DND-41 (cell line): Measurements from ENCODE around the gene LAMA4.
"Not testable (repeated sequence)": the region's sequence is repeated elsewhere in the genome, so short reads cannot be mapped to it uniquely, and the experiment has no call there.

ENCODE experiments used
- ATAC-seq: fragments of 200-7000 bp; cut with Tn5 transposase; 3 replicates; pipeline ENCODE4 v1.9.1; 2021; ENCODE audit warnings: low read depth; ENCODE audit not compliant: insufficient read depth
- DNase-seq: peaks from one replicate; pipeline ENCODE4 v3.0.0-alpha.2; 2020
- H2AFZ ChIP-seq: 2 replicates; pipeline ENCODE4 v1.6.0; 2012; ENCODE audit warnings: low read depth, low read length
- H3K27ac ChIP-seq: 2 replicates; pipeline ENCODE4 v1.5.1; 2012; ENCODE audit warnings: low read length, inconsistent platforms
- H3K27me3 ChIP-seq: fragments of 200-600 bp; sonication (generic); 2 replicates; pipeline ENCODE4 v1.6.0; 2012; ENCODE audit warnings: low read length, mild to moderate bottlenecking, inconsistent platforms; ENCODE audit not compliant: insufficient read depth, poor library complexity
- H3K36me3 ChIP-seq: 2 replicates; pipeline ENCODE4 v1.5.1; 2012; ENCODE audit warnings: low read length, inconsistent platforms; ENCODE audit not compliant: insufficient read depth
- H3K4me1 ChIP-seq: 2 replicates; pipeline ENCODE4 v1.5.1; 2012; ENCODE audit warnings: mild to moderate bottlenecking, low read length; ENCODE audit not compliant: insufficient read depth
- H3K4me2 ChIP-seq: 2 replicates; pipeline ENCODE4 v1.6.0; 2012; ENCODE audit warnings: mild to moderate bottlenecking, moderate library complexity, low read length, inconsistent platforms; ENCODE audit not compliant: insufficient read depth
- H3K4me3 ChIP-seq, 2 experiments: fragments of 200-600 bp in 1 of 2; shearing (Covaris generic) in 1 of 2; 2 replicates each; pipeline ENCODE4 v1.5.1; 2012 to 2016; ENCODE audit warnings: inconsistent platforms in 2 of 2, low read length in 2 of 2, mild to moderate bottlenecking in 2 of 2, low read depth in 1 of 2, moderate library complexity in 1 of 2
- H3K79me2 ChIP-seq: 2 replicates; pipeline ENCODE4 v1.6.0; 2012; ENCODE audit warnings: low read length, inconsistent platforms; ENCODE audit not compliant: insufficient read depth
- H3K9ac ChIP-seq: 2 replicates; pipeline ENCODE4 v1.6.0; 2012; ENCODE audit warnings: low read depth, mild to moderate bottlenecking, inconsistent platforms, low read length, moderate library complexity
- H3K9me3 ChIP-seq: 2 replicates; pipeline ENCODE4 v1.5.1; 2012; ENCODE audit warnings: low read length, moderate library complexity, mild to moderate bottlenecking, inconsistent platforms; ENCODE audit not compliant: insufficient read depth, severe bottlenecking
- H4K20me1 ChIP-seq: 2 replicates; pipeline ENCODE4 v1.6.0; 2012; ENCODE audit warnings: low read length; ENCODE audit not compliant: insufficient read depth
- EZH2 ChIP-seq: IDR thresholded peaks from 3 replicates; pipeline ENCODE4 v1.6.1; 2012; ENCODE audit warnings: borderline replicate concordance, low read depth, mild to moderate bottlenecking, moderate library complexity, low read length, inconsistent platforms; ENCODE audit not compliant: severe bottlenecking
- TF ChIP-seq, protein P1 (sequence below): IDR thresholded peaks from 2 replicates; pipeline ENCODE4 v1.5.1; 2012; ENCODE audit warnings: borderline replicate concordance, low read length, moderate library complexity, mild to moderate bottlenecking; ENCODE audit not compliant: poor library complexity, severe bottlenecking; ENCODE audit errors: extremely low read depth

LAMA4 gene

DNA sequence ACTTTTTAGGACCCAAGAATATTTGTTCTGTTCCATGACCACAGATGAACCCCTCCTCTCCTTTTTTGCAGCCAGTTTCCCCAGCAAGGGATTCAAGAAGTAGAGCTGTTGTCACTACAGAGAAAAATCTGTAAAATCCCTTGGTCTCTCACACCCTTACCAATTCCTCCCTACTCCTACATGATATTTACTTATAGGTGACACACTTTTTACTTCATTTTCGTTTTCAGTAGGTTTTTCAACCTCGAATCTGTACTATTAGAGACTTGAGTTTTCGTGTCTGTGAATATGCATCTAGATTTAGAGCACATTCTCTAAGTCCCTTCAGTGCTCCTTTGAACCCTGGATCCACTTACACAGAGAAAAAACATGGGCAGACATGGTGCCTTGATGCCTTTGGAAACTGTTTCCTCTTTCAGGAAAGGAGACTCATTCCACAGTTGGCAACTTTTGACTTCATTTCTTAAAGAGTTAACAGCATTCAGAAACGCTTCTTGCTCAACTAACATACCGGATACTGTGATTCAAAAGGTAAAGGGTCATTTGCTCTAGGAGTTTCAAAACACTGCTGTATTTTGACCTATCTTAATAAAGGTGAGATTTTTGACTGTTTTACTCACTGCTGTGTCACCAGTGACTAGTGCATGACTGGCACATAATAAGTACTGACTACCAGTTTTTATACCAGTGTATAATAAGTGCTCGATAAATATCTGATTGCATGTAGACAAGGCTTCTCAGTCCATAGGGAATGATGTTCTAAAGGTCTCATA lies 50.6 kb downstream of the LAMA4 start:
- H3K9me3 ChIP-seq = no peaks in the 10 kb centered on the region
- no peak overlapping the region for H3K4me3 ChIP-seq
- no peaks in the 10 kb centered on the region for H3K79me2 ChIP-seq
- no peak overlapping the region for H2AFZ ChIP-seq
- H4K20me1 ChIP-seq = no peaks in the 10 kb centered on the region
- no peak overlapping the region for H3K9ac ChIP-seq
- H3K4me2 ChIP-seq = no peak overlapping the region
- no peaks in the 10 kb centered on the region for H3K36me3 ChIP-seq
- no peaks in the 10 kb centered on the region for H3K4me1 ChIP-seq
- DNase-seq = no peak
- no peak overlapping the region for H3K27ac ChIP-seq
- ATAC-seq = no peak
- peaks cover 9% of the 10 kb centered on the region for H3K27me3 ChIP-seq
- no peak for TF ChIP-seq EZH2
- TF ChIP-seq, protein P1, sequence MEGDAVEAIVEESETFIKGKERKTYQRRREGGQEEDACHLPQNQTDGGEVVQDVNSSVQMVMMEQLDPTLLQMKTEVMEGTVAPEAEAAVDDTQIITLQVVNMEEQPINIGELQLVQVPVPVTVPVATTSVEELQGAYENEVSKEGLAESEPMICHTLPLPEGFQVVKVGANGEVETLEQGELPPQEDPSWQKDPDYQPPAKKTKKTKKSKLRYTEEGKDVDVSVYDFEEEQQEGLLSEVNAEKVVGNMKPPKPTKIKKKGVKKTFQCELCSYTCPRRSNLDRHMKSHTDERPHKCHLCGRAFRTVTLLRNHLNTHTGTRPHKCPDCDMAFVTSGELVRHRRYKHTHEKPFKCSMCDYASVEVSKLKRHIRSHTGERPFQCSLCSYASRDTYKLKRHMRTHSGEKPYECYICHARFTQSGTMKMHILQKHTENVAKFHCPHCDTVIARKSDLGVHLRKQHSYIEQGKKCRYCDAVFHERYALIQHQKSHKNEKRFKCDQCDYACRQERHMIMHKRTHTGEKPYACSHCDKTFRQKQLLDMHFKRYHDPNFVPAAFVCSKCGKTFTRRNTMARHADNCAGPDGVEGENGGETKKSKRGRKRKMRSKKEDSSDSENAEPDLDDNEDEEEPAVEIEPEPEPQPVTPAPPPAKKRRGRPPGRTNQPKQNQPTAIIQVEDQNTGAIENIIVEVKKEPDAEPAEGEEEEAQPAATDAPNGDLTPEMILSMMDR = no peak

DNA sequence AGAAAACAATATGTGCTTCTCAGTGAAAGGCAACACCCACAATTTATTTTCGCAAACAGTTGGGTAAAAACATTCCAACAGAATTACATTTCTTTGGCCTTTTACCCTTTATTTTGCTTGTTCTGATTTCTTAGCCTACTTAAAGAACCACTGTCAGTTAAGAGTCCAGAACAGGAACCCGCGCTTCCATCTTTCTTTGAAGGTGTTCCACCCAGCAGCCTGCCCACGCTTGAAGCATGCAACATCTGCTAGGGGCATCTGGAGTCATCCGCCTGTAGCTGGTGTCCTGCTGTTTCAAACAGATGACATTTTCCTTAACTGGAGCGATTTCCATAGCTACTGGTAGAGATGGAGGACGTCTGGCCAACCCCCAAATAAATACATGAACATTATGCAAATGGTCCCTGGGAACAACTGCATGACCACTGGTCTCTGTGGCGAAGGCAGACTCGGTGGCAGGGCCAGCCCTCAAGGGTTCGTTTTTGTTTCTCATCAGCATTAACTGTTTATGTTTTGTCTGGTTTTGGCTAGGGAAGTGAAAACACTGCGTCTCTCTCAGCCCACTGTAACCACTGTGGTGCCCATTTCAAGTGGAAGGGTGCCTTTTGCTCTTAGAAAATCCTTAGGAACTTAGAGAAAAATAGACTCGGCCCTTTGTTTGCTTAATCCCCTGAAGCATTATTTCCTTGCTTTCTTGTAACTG lies 51.6 kb downstream of the LAMA4 start:
- Histone ChIP-seq H3K9me3 (no peaks in the 10 kb centered on the region), H3K4me1 (no peaks in the 10 kb centered on the region), H2AFZ (no peak overlapping the region), H3K27me3 (peaks cover 7% of the 10 kb centered on the region), H3K9ac (no peak overlapping the region), H3K4me2 (no peak overlapping the region), H3K27ac (no peak overlapping the region), H3K4me3 (no peak overlapping the region), H4K20me1 (no peaks in the 10 kb centered on the region), H3K79me2 (no peaks in the 10 kb centered on the region), H3K36me3 (no peaks in the 10 kb centered on the region)
- no peak for TF ChIP-seq EZH2
- TF ChIP-seq, protein P1 = no peak
- DNase-seq (no peak), ATAC-seq (no peak)

DNA sequence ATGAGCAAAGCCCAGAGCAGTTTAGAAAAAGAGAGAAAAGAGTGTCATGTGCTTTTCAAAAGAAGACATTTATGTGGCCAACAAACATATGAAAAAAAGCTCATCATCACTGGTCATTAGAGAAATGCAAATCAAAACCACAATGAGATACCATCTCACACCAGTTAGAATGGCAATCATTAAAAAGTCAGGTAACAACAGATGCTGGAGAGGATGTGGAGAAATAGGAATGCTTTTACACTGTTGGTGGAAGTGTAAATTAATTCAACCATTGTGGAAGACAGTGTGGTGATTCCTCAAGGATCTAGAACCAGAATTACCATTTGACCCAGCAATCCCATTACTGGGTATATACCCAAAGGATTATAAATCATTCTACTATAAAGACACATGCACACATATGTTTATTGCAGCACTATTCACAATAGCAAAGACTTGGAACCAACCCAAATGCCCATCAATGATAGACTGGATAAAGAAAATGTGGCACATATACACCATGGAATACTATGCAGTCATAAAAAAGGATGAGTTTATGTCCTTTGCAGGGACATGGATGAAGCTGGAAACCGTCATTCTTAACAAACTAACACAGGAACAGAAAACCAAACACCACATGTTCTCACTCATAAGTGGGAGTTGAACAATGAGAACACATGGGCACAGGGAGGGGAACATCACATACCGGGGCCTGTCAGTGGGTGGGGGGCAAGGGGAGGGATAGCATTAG lies 54.0 kb downstream of the LAMA4 start:
- not testable (repeated sequence) for H3K9ac ChIP-seq, H3K27ac ChIP-seq, H3K9me3 ChIP-seq, H4K20me1 ChIP-seq, H3K36me3 ChIP-seq, H3K4me2 ChIP-seq, H3K4me1 ChIP-seq, H3K79me2 ChIP-seq, H2AFZ ChIP-seq, DNase-seq, ATAC-seq, H3K4me3 ChIP-seq, H3K27me3 ChIP-seq

DNA sequence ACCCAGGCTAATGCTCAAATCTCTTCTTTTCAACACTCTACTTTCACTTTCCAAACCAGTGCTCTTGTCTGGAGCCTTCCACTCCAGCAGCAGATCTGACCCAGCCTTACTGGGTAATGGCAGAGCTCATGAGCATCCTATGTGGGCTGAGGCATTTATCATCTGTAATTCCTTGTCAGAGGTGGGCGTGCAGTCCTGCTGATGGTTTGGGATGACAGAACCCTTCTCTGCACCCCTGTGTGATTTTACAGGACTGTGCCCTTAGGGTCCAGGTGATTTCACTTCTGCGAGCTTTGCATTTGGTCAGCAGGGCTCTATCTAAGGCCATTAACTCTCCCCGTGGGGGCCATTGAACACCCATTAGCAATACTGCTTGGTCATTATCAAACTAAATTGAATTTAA lies 55.4 kb downstream of the LAMA4 start:
- Histone ChIP-seq H3K4me1 (no peaks in the 10 kb centered on the region), H3K9ac (no peak overlapping the region), H3K27me3 (no peaks in the 10 kb centered on the region), H3K9me3 (no peaks in the 10 kb centered on the region), H3K4me2 (no peak overlapping the region), H3K27ac (no peak overlapping the region), H3K79me2 (no peaks in the 10 kb centered on the region), H4K20me1 (no peaks in the 10 kb centered on the region), H2AFZ (no peak overlapping the region), H3K4me3 (no peak overlapping the region), H3K36me3 (no peaks in the 10 kb centered on the region)
- ATAC-seq = no peak
- TF ChIP-seq EZH2 = no peak
- TF ChIP-seq, protein P1 = no peak
- no peak for DNase-seq
